ENCODE measurements around the gene MFAP3L. TPM values are rescaled to one million over a fixed set of nuclear protein-coding genes. Genes with fewer than 3 reads are reported as not detected.

MFAP3L gene
- total RNA-seq, 4 donors from 2014 or later: 5.5 to 9.3 (median 8.3) TPM

DNA sequence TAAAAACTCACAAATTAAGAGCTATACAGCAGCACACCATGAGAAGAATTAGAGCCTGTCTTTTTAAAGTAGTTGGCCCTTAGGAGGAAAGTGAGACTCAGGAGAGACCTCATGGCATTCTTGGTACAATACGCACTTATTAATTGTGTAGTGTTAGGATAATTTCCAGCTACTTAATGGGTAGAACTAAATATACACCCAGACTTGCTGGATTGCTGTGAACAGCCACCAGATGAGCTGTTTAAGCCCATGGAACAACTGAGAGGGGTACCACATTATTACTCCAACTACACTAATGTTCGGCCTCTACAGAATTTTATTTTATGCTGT is 13.6 kb downstream of the MFAP3L start:
- no peak overlapping the region for H3K27ac ChIP-seq
- TF ChIP-seq, protein P1, sequence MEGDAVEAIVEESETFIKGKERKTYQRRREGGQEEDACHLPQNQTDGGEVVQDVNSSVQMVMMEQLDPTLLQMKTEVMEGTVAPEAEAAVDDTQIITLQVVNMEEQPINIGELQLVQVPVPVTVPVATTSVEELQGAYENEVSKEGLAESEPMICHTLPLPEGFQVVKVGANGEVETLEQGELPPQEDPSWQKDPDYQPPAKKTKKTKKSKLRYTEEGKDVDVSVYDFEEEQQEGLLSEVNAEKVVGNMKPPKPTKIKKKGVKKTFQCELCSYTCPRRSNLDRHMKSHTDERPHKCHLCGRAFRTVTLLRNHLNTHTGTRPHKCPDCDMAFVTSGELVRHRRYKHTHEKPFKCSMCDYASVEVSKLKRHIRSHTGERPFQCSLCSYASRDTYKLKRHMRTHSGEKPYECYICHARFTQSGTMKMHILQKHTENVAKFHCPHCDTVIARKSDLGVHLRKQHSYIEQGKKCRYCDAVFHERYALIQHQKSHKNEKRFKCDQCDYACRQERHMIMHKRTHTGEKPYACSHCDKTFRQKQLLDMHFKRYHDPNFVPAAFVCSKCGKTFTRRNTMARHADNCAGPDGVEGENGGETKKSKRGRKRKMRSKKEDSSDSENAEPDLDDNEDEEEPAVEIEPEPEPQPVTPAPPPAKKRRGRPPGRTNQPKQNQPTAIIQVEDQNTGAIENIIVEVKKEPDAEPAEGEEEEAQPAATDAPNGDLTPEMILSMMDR (IDR thresholded peaks at IDR 0.05): no peak
- no peak for TF ChIP-seq EP300 (IDR thresholded peaks at IDR 0.05)
- no peak for TF ChIP-seq POLR2AphosphoS5 (IDR thresholded peaks at IDR 0.05)
- TF ChIP-seq POLR2A (IDR thresholded peaks at IDR 0.05): no peak
- H3K4me3 ChIP-seq: no peak overlapping the region
- WGBS, 2 donors (ENCODE audit: low coverage in 1 of 2): 86 to 100% methylated on average over 1 to 2 of the region's 2 CpGs
- no peaks in the 10 kb centered on the region for H3K9me3 ChIP-seq
- no peaks in the 10 kb centered on the region for H3K27me3 ChIP-seq
- ATAC-seq: no peak
- H3K36me3 ChIP-seq: no peaks in the 10 kb centered on the region
- H3K4me1 ChIP-seq: no peaks in the 10 kb centered on the region

DNA sequence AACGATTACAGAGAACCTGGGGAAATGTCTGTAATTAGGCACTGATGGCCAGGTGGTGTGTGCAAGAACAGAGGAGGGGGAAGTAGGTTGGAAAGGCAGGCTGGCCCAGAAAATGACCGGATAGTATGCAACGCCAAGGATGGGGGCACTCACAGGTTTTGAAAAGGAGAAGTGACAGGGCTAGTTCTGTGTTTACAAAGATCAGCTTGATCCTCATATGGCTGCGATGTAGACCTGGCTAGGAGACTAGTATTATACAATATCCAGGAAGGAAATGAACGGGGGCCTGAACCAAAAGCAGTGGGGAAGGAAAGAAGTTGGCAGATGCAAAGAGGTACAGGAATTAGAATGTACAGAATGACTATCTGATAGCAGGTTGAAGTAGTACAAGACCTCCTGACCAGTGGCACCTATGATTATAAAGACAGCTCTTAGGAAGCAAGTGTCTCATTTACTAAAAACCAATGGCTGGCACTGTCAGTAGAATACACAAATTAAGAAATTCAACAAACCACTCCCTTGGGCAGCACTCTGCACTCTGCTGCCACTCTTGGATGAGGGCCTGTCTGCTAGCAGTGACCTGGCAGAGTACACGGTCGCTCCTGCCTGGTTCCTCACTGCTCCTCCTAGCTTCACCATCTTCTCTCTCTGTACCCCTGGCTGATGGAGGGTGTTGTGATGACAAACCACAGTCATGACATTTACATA is 14.1 kb downstream of the MFAP3L start:
- WGBS, 2 donors (ENCODE audit: low coverage in 1 of 2): 57 to 78% methylated on average over 7 of the region's 7 CpGs
- ATAC-seq: peak; percentile 13
- H3K4me1 ChIP-seq: no peaks in the 10 kb centered on the region
- no peak overlapping the region for H3K27ac ChIP-seq
- H3K9me3 ChIP-seq: no peaks in the 10 kb centered on the region
- TF ChIP-seq POLR2A (IDR thresholded peaks at IDR 0.05) (no peak), EP300 (IDR thresholded peaks at IDR 0.05) (no peak), POLR2AphosphoS5 (IDR thresholded peaks at IDR 0.05) (no peak)
- TF ChIP-seq, protein P1 (IDR thresholded peaks at IDR 0.05): no peak
- no peak overlapping the region for H3K4me3 ChIP-seq
- H3K27me3 ChIP-seq: no peaks in the 10 kb centered on the region
- no peaks in the 10 kb centered on the region for H3K36me3 ChIP-seq

DNA sequence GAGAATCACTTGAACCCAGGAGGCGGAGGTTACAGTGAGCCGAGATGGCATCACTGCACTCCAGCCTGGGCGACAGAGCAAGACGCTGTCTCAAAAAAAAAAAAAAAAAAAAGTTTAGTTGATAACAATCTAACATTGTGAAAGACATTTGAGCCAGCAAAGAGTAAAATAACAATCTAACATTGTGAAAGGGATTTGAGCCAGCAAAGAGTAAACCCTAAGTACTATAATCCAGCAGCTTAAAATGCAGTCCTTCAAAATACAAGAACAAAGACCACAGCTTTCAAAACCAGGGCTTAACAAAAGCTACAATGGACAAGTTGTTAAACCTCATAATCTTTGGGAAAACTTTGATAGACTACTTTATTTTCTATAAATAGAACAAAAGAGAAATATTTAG is 16.9 kb downstream of the MFAP3L start:
- H3K36me3 ChIP-seq: no peaks in the 10 kb centered on the region
- WGBS, 2 donors (ENCODE audit: low coverage in 1 of 2): 60 to 85% methylated on average over 1 to 4 of the region's 4 CpGs
- no peak overlapping the region for H3K4me3 ChIP-seq
- peaks cover 0 to 4% (median 0%) of the 10 kb centered on the region in 3 donors for H3K4me1 ChIP-seq
- ATAC-seq: no peak
- H3K27me3 ChIP-seq: no peaks in the 10 kb centered on the region
- H3K27ac ChIP-seq: no peak overlapping the region
- no peaks in the 10 kb centered on the region for H3K9me3 ChIP-seq
- TF ChIP-seq, protein P1 (IDR thresholded peaks at IDR 0.05): no peak
- TF ChIP-seq EP300 (IDR thresholded peaks at IDR 0.05) (no peak), POLR2AphosphoS5 (IDR thresholded peaks at IDR 0.05) (no peak), POLR2A (IDR thresholded peaks at IDR 0.05) (no peak)

DNA sequence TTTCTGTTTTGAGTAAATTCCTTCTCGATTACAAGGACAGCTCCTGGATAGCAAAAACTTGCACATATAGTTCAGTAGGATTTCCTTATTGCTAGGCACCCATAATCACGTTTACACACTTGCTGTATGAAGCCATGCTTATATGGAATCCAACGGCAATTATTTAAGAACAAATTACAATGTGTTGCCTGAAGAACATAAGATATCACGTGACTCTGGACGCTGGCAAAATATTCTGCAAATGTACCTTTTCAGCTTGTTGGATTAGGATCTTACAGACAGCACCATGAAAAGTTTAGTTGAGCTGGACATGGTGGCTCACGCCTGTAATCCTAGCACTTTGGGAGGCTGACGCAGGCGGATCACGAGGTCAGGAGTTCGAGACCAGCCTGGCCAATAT is 17.4 kb downstream of the MFAP3L start:
- H3K4me3 ChIP-seq: no peak overlapping the region
- no peak overlapping the region for H3K27ac ChIP-seq
- 40 to 83% methylated on average over 1 to 10 of the region's 10 CpGs for WGBS, 2 donors (ENCODE audit: low coverage in 1 of 2)
- no peaks in the 10 kb centered on the region for H3K27me3 ChIP-seq
- H3K4me1 ChIP-seq: peaks cover 0 to 4% (median 0%) of the 10 kb centered on the region in 3 donors
- ATAC-seq: no peak
- no peaks in the 10 kb centered on the region for H3K36me3 ChIP-seq
- TF ChIP-seq POLR2A (IDR thresholded peaks at IDR 0.05) (no peak), EP300 (IDR thresholded peaks at IDR 0.05) (no peak), POLR2AphosphoS5 (IDR thresholded peaks at IDR 0.05) (no peak)
- TF ChIP-seq, protein P1 (IDR thresholded peaks at IDR 0.05): no peak
- H3K9me3 ChIP-seq: no peaks in the 10 kb centered on the region

DNA sequence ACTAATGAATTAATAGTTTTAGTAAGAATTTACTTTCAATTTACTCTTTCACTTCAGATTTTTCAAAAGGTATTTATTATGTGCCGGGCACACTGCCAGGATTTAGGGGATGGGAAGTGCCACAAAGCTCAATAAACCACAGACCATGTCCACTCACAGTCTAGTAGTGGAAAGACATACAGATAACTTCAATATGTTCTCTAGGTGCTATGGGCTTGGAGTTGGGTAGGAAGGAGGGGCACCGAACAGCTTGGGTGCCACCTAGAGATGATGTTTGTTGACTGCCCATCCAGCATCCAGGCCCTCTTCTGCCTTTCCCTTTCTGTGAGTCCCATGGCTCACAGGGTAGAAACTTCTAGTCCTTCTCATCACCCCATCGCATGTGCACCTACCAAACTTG is 17.8 kb downstream of the MFAP3L start:
- H3K4me3 ChIP-seq: no peak overlapping the region
- H3K9me3 ChIP-seq: no peaks in the 10 kb centered on the region
- TF ChIP-seq POLR2A (IDR thresholded peaks at IDR 0.05) (no peak), EP300 (IDR thresholded peaks at IDR 0.05) (no peak), POLR2AphosphoS5 (IDR thresholded peaks at IDR 0.05) (no peak)
- TF ChIP-seq, protein P1 (IDR thresholded peaks at IDR 0.05): no peak
- H3K4me1 ChIP-seq: peaks cover 0 to 4% (median 0%) of the 10 kb centered on the region in 3 donors
- no peak for ATAC-seq
- no peaks in the 10 kb centered on the region for H3K27me3 ChIP-seq
- 76 to 94% methylated on average over 2 to 3 of the region's 3 CpGs for WGBS, 2 donors (ENCODE audit: low coverage in 1 of 2)
- H3K36me3 ChIP-seq: no peaks in the 10 kb centered on the region
- H3K27ac ChIP-seq: no peak overlapping the region
